DMS153 treated with DMSO at 0.1 percent for 48 hours (cell line): ENCODE data around the gene WNK4.
A peak's percentile ranks its signal among the peaks of the same experiment; 100 is the strongest.

ENCODE experiments used
- DNase-seq: peaks from one replicate; lab custom pipeline; 2025; ENCODE audit not compliant: unreplicated experiment; lab: John Stamatoyannopoulos, UW

Gene WNK4

DNA sequence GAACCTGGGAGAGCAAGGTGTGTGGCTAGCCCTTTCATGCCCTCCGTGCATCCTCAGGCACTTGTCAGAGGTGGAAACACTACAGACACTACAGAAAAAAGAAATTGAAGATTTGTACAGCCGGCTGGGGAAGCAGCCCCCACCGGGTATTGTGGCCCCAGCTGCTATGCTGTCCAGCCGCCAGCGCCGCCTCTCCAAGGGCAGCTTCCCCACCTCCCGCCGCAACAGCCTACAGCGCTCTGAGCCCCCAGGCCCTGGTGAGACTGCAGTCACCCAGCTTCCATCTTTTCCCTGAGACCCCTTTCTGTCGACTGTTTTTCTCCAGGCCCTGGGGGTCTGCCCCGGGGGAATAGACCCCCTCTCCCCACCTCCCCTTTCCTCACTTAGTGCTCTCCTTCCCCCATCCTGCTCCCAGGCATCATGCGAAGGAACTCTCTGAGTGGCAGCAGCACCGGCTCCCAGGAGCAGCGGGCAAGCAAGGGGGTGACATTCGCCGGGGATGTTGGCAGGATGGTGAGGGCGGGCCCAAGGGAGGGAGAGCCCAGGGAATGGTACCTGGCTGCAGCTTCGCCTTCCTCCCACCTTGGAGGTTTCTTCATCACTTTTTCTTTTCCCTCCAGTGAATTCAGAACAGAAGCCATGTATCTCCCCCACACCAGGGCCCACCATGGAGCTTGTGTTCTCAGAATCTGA, 15.8 kb downstream of the WNK4 start:
- no peak for DNase-seq

- no peak for DNase-seq
Measured at GRCh38 chr17:42797067-42798007, 16.9 kb downstream of the WNK4 start.

- DNase-seq, result no peak
Measured at GRCh38 chr17:42798011-42798382, 17.6 kb downstream of the WNK4 start.

GRCh38 chr17:42798383-42799380, 18.3 kb downstream of the WNK4 start, which contains the start of the genes CNTD1 and COA3:
CNTD1 (plus strand) TSS chr17:42798861; CDS start chr17:42799068, 207 bp downstream.
COA3 (minus strand) TSS chr17:42798704; CDS start chr17:42798681, 23 bp downstream.
- peak; percentile 88 for DNase-seq

- DNase-seq, result no peak
Measured at GRCh38 chr17:42803074-42803883, 22.9 kb downstream of the WNK4 start.

- no peak for DNase-seq
Measured at GRCh38 chr17:42804918-42805367, 24.5 kb downstream of the WNK4 start.

- no peak for DNase-seq
Measured at GRCh38 chr17:42806249-42806648, 25.8 kb downstream of the WNK4 start.

GRCh38 chr17:42809250-42809649, 28.8 kb downstream of the WNK4 start:
- DNase-seq, result no peak

- DNase-seq, result no peak
Measured at GRCh38 chr17:42814633-42815399, 34.4 kb downstream of the WNK4 start.

GRCh38 chr17:42817866-42818265, 37.5 kb downstream of the WNK4 start:
- no peak for DNase-seq

DNA sequence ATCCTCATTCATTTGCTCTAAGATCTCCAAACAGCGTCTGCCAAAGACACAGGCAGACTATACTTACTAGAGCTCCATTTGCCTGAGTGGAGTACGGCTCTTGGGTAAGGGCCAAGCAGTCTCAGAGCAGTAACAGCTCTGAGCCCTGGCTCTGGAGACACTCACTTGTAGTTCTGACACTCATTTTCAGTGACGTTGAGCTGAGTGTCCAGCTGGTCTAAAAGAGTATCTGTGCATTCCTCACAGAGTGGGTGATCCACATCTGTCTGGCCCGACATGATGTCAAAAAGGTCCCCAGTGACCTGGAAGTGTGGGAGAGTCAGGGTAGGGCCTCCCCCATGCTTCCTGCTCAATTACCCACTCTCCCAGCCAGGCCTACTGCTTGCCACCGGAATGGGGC, 38.0 kb downstream of the WNK4 start:
- no peak for DNase-seq

GRCh38 chr17:42819939-42820535, 39.6 kb downstream of the WNK4 start:
- DNase-seq, result peak; percentile 11

GRCh38 chr17:42821176-42821575, 40.8 kb downstream of the WNK4 start:
- no peak for DNase-seq

DNA sequence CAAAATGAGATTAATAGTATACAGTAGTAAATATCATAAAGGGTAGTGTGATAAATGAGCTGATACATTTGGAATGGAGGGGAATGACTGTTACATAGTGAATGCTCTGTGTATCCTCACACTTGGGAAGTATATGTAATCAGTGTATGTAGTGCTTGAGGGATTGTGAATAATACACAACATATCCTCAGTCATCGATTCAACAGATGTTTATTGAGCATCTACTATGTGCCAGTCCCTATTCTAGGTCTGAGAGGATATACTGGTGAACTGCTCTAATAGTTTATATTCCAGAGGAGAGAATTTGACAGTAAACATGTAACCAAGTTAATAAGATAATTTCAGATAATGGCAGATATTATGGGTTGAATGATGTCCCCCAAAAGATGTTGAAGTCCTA, 47.1 kb downstream of the WNK4 start:
- DNase-seq, result no peak

DNA sequence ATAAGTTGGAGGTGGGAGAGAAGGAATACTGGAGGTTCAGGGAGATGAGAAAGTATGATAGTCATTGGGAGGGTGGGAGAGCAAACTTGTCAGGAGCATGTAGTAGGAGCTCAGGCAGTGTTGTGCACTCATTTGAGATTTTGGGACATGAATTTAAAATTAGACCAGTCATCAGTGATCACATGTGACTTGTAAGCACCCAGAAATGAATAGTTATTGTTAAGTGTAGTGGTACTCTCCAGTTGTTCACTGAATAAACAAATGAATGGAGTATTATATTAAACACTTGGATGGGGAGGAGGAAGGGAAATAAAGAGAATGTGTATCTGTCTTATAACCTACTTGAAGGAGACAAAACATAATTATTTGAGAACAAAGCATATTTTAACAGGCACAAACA, 50.6 kb downstream of the WNK4 start:
- DNase-seq, result no peak

- DNase-seq, result no peak
Measured at GRCh38 chr17:42832213-42832933, 52.0 kb downstream of the WNK4 start.

GRCh38 chr17:42832934-42833766, 52.7 kb downstream of the WNK4 start, which contains the start of gene PSME3:
PSME3 (plus strand) TSS chr17:42833397; CDS start chr17:42833632, 235 bp downstream.
- peak; percentile 81 for DNase-seq
